BE2C (cell line): ENCODE results near the gene ZCCHC7.
"Not testable (repeated sequence)": the region's sequence is repeated elsewhere in the genome, so short reads cannot be mapped to it uniquely, and the experiment has no call there.

ENCODE experiments used
- DNase-seq: peaks from one replicate; pipeline ENCODE4 v3.0.0-alpha.2; 2020
- H3K27me3 ChIP-seq: fragments of 250-450 bp; sonication (Bioruptor Pico); 2 replicates; pipeline ENCODE4 v1.5.1; 2020; ENCODE audit warnings: mild to moderate bottlenecking
- H3K36me3 ChIP-seq: fragments of 250-450 bp; sonication (Bioruptor Pico); 2 replicates; pipeline ENCODE4 v1.5.1; 2020; ENCODE audit warnings: mild to moderate bottlenecking
- H3K4me1 ChIP-seq: fragments of 250-450 bp; sonication (Bioruptor Pico); 2 replicates; pipeline ENCODE4 v1.5.1; 2020
- H3K4me3 ChIP-seq: 2 replicates; pipeline ENCODE4 v1.5.1; 2011; ENCODE audit warnings: low read depth, low read length
- H3K9me3 ChIP-seq: fragments of 250-450 bp; sonication (Bioruptor Pico); 2 replicates; pipeline ENCODE4 v1.5.1; 2020
- CTCF ChIP-seq: IDR thresholded peaks from 2 replicates; pipeline ENCODE4 v1.5.1; 2012; ENCODE audit warnings: mild to moderate bottlenecking, low read depth, low read length

Gene ZCCHC7

GRCh38 chr9:37301042-37301853 is 180.9 kb downstream of the ZCCHC7 start:
- H3K36me3 ChIP-seq = no peaks in the 10 kb centered on the region; the same call in 1 of the 2 replicates
- no peak for TF ChIP-seq CTCF
- no peaks in the 10 kb centered on the region for H3K27me3 ChIP-seq
- H3K4me1 ChIP-seq = no peaks in the 10 kb centered on the region; the same call in 1 of the 2 replicates
- H3K4me3 ChIP-seq = no peak overlapping the region
- H3K9me3 ChIP-seq = no peaks in the 10 kb centered on the region
- DNase-seq = no peak

- no peak for DNase-seq
- Histone ChIP-seq H3K4me3 (no peak overlapping the region), H3K36me3 (peaks cover under 1% of the 10 kb centered on the region; the same call in 1 of the 2 replicates), H3K4me1 (no peaks in the 10 kb centered on the region; the same call in 1 of the 2 replicates), H3K27me3 (no peaks in the 10 kb centered on the region), H3K9me3 (no peaks in the 10 kb centered on the region)
- TF ChIP-seq CTCF = no peak
Observed at GRCh38 chr9:37301854-37302172, 181.4 kb downstream of the ZCCHC7 start.

- Histone ChIP-seq H3K4me3 (no peak overlapping the region), H3K27me3 (no peaks in the 10 kb centered on the region), H3K36me3 (peaks cover 3% of the 10 kb centered on the region; the same call in 1 of the 2 replicates), H3K4me1 (no peaks in the 10 kb centered on the region), H3K9me3 (no peaks in the 10 kb centered on the region)
- TF ChIP-seq CTCF = no peak
- no peak for DNase-seq
Observed at GRCh38 chr9:37302277-37302676, 181.9 kb downstream of the ZCCHC7 start.

GRCh38 chr9:37303272-37303671 is 182.9 kb downstream of the ZCCHC7 start:
- not testable (repeated sequence) for H3K4me3 ChIP-seq, DNase-seq, H3K36me3 ChIP-seq, H3K27me3 ChIP-seq, H3K4me1 ChIP-seq, H3K9me3 ChIP-seq

GRCh38 chr9:37309136-37309535 is 188.8 kb downstream of the ZCCHC7 start:
- H3K27me3 ChIP-seq = no peaks in the 10 kb centered on the region
- peak; percentile 48; the same call in 1 of the 2 replicates for TF ChIP-seq CTCF
- peaks cover 3% of the 10 kb centered on the region; the same call in 1 of the 2 replicates for H3K36me3 ChIP-seq
- no peak overlapping the region for H3K4me3 ChIP-seq
- no peak for DNase-seq
- no peaks in the 10 kb centered on the region for H3K4me1 ChIP-seq
- H3K9me3 ChIP-seq = no peaks in the 10 kb centered on the region

- no peaks in the 10 kb centered on the region for H3K9me3 ChIP-seq
- TF ChIP-seq CTCF = no peak
- no peaks in the 10 kb centered on the region for H3K36me3 ChIP-seq
- DNase-seq = no peak
- H3K27me3 ChIP-seq = no peaks in the 10 kb centered on the region
- H3K4me1 ChIP-seq = no peaks in the 10 kb centered on the region
- no peak overlapping the region for H3K4me3 ChIP-seq
Observed at GRCh38 chr9:37311938-37312708, 191.7 kb downstream of the ZCCHC7 start.
